SK-N-SH (cell line): ENCODE measurements around the gene CIPC.

Source experiments
- CTCF ChIP-seq: fragments of 200-600 bp; sonication (generic); IDR thresholded peaks from 2 replicates; pipeline ENCODE4 v1.6.1; 2017; ENCODE audit warnings: antibody characterized with exemption, mild to moderate bottlenecking, moderate library complexity
- ELF1 ChIP-seq: IDR thresholded peaks from 2 replicates; pipeline ENCODE4 v1.4.0; 2012
- EP300 ChIP-seq, 2 experiments: IDR thresholded peaks; 2 replicates each; pipeline versions ENCODE4 v1.4.0 to v1.6.1; 2012; ENCODE audit warnings: borderline replicate concordance in 1 of 2, low read depth in 1 of 2, low read length in 1 of 2
- GABPA ChIP-seq: IDR thresholded peaks from 2 replicates; pipeline ENCODE4 v1.4.0; 2012; ENCODE audit warnings: low read depth, mild to moderate bottlenecking
- MAX ChIP-seq: IDR thresholded peaks from 2 replicates; pipeline ENCODE4 v1.4.0; 2012; ENCODE audit warnings: low read depth
- PBX3 ChIP-seq: IDR thresholded peaks from 2 replicates; pipeline ENCODE4; 2012
- POLR2AphosphoS5 ChIP-seq: IDR thresholded peaks from 2 replicates; pipeline ENCODE4 v1.6.1; 2012; ENCODE audit warnings: low read depth, low read length
- RCOR1 ChIP-seq: fragments of 150-350 bp; IDR thresholded peaks from 2 replicates; pipeline ENCODE4 v1.6.1; 2017; ENCODE audit warnings: antibody characterized with exemption, low read length
- SIN3A ChIP-seq: IDR thresholded peaks from 2 replicates; pipeline ENCODE4 v1.6.1; 2012; ENCODE audit warnings: low read depth, mild to moderate bottlenecking, low read length, moderate library complexity, borderline replicate concordance
- SMC3 ChIP-seq: IDR thresholded peaks from 2 replicates; pipeline ENCODE4 v1.6.1; 2012; ENCODE audit warnings: low read depth, low read length, improper control_type of control experiment
- YY1 ChIP-seq: IDR thresholded peaks from 2 replicates; pipeline ENCODE4 v1.4.0; 2012; ENCODE audit warnings: low read depth, mild to moderate bottlenecking

DNA sequence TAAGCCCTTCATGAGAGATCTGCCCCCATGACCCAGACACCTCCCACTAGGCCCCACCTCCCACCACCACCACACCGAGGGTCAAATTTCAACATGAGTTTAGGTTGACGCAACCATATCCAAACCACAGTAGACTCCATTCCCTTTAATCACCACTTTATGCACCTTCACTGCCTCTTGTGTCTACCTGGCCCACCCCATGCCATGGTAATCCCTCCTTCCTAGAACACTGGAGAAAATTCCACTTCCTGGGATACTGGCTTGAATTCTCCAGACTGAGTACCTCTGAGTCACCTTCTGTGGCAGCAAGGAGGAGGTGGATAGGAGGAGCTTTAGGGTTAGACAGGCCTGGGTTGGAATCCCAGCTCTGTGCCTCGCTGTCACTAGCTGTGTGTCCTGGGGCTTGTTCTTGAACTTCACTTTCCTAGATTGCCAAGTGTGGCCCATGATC lies 26.1 kb upstream of the CIPC start:
- TF ChIP-seq GABPA (no peak), RCOR1 (no peak), SIN3A (no peak), CTCF (no peak), MAX (no peak), POLR2AphosphoS5 (no peak), YY1 (no peak), SMC3 (no peak), ELF1 (no peak), PBX3 (no peak), EP300 (IDR thresholded peaks at IDR 0.05; ENCODE audit: borderline replicate concordance in 1 of 2, low read depth in 1 of 2, low read length in 1 of 2) (no peak)
